Measurements from ENCODE around the gene PTPRCAP. TPM values are rescaled to one million over a fixed set of nuclear protein-coding genes. Genes with fewer than 3 reads are reported as not detected.

The PTPRCAP gene
- total RNA-seq, 1 experiment from 2014 or later, result 1.5 TPM

DNA sequence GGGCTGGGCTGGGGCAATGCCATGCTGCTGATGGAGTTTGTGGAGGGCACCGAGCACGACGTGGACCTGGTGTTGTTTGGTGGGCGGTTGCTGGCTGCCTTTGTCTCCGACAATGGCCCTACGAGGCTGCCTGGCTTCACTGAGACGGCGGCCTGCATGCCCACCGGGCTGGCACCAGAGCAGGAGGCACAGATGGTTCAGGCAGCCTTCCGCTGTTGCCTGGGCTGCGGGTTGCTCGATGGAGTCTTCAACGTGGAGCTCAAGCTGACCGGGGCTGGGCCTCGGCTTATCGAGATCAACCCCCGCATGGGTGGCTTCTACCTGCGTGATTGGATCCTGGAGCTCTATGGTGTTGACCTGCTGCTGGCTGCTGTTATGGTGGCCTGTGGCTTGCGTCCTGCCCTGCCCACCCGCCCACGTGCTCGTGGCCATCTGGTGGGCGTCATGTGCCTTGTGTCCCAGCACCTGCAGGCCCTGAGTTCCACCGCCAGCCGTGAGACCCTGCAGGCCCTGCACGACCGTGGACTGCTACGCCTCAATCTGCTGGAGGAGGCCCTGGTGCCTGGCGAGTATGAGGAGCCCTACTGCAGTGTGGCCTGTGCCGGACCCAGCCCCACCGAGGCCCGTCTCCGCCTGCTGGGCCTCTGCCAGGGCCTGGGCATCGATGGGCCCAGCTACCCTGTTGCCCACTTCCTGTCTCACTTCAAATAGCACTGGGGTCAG lies 13.4 kb downstream of the PTPRCAP start:
- no peak for DNase-seq (ENCODE audit: low spot score)

DNA sequence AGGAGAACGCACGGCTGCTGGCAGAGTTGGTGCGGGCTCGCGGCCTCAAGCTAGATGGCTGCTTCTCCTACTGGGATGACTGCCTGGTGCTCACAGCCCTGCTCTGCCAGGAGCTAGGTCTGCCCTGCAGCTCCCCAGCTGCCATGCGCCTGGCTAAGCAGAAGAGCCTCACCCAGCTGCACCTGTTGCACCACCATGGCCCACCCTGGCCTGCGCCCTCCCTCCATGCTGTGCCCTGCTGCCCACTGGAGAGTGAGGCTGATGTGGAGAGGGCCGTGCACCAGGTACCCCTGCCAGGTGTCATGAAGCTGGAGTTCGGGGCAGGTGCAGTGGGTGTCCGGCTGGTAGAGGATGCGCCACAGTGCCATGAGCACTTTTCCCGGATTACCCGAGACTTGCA lies 14.0 kb downstream of the PTPRCAP start:
- DNase-seq (ENCODE audit: low spot score), result no peak

- no peak for DNase-seq (ENCODE audit: low spot score)
These were observed 14.6 kb downstream of the PTPRCAP start for GRCh38 chr11:67422891-67423290.

GRCh38 chr11:67421430-67422031 lies 16.0 kb downstream of the PTPRCAP start:
- DNase-seq (ENCODE audit: low spot score), result no peak

DNA sequence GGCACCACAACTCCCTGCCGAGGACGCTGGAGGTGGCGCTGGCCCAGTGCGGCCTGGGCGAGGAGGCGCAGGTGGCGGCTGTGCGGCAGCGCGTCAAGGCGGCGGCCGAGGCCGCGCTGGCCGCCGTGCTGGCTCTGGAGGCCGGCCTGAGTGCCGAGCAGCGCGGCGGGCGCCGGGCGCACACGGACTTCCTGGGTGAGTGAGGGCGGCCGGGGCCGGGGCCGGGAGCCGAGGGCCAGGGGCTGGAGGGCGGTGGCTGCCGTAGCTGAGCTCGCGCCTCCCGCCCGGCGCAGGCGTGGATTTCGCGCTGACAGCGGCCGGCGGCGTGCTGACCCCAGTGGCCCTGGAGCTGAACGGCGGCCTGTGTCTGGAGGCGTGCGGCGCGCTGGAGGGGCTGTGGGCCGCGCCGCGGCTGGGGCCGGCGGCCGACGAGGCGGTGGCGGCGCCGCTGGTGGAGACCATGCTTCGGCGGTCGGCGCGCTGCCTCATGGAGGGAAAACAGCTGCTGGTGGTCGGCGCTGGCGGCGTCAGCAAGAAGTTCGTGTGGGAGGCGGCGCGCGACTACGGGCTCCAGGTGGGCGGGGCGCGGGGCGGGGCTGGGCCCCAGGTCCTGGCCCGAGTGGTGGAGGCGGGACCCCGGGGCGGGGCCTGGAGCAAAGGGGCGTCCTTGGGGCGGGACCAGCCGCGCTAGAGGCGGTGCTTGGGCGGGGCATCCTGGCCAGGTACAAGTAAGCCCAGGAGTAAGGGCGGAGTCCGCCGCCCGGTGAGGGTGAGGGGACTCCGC lies 16.6 kb downstream of the PTPRCAP start:
- peak; percentile 67 for DNase-seq (ENCODE audit: low spot score)

GRCh38 chr11:67420147-67420645 lies 17.3 kb downstream of the PTPRCAP start:
- DNase-seq (ENCODE audit: low spot score), result no peak

DNA sequence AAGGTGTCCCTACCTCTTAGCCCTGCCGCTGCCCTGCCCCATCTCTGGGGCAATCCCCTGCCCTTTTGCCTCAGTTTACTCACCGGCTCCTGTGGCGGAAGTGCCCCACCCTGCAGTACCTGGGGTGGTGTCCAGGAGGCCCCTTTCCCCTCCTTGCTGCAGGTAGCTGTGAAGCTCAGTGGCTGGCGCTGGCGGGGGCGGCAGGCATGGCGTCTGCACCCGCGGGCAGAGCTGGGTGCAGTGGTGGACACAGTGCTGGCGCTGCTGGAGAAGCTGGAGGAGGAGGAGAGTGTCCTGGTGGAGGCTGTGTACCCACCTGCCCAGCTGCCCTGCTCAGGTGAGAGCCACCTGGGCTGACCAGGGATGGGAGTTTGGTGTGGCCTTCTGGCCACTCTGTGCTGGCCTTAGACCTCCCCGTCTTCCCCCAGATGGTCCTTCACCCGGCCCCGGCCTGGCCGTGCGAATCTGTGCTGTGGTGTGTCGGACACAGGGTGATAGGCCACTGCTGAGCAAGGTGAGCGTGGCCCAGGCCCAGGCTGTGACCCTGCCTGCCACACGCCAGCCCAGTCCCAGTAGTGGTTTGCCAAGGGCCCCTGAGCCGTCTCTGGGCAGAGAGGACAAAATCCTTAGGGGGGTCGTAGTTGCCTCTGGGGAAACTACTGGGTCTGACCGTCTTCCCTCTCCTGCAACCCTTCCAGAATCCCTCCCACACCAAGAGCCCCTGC lies 18.0 kb downstream of the PTPRCAP start:
- no peak for DNase-seq (ENCODE audit: low spot score)

GRCh38 chr11:67418476-67419281 lies 18.8 kb downstream of the PTPRCAP start:
- DNase-seq (ENCODE audit: low spot score), result no peak

DNA sequence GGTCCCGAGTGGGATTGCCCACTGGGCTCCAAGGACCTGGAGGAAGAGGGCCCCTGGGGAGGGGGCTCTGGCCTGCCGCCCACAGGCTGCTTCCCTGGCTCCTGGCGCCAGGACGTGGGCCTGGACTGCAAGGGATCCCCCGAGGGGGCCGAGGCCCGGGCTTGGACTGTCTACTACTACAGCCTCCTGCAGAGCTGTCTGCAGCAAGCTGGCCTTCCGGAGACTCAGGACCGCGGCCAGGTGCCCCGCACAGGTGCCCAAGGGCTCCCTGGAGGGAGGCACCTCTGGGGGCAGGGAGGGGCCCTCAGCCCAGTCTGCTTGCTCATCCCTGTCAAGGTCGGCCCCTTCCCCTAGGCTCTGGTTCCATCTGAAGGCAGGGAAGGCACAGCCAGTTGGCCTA lies 20.1 kb downstream of the PTPRCAP start:
- DNase-seq (ENCODE audit: low spot score), result no peak

DNA sequence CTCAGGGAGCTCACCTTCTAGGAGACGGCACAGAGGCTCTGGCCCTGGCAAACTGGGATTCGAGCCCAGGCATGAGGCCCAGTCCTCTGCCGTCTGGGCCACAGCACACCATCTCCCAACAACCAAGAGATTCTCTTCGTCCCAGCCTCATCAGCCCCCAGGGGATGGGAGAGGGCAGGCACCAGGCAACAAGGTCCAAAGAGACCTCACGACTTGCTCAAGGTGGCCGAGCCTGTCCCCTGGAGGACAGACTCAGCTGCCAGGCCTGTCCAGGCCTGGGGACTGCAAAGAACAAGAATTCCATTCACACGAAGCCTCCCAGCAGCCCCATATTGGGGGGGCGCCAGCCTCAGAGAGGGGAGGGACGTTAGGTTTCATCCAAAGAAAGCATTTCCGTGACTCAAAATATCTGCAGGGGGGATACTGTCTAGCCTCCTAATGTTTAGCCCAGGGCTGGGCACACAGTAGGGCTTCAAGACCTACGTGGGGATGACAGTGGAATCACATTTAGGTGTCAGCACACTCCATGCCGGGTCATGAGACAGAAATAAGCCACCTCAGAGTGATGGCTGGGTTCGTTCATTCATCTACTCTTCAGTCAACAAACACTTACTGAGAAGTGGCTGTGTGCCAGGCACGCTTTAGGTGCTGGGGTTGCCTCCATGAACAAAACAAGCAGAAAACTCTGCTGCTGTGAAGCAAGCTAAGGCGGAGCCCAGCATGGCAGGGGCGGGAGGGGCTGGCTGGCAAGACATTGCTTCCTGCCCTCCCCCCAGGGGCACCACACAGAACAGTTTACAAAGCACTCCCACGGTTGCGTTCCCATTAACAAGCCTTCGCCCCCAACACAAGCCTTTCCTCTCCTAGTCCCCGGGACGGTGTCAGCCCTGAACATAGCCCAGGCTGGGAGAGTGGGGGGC lies 20.8 kb downstream of the PTPRCAP start:
- peak; percentile 42 for DNase-seq (ENCODE audit: low spot score)

GRCh38 chr11:67415501-67416304 lies 21.8 kb downstream of the PTPRCAP start, which contains the start of gene CARNS1:
TSS of gene CARNS1 (plus strand) at chr11:67415678. CDS start at chr11:67416200, 522 bp downstream.
- DNase-seq (ENCODE audit: low spot score), result no peak

GRCh38 chr11:67413266-67413849 lies 24.1 kb downstream of the PTPRCAP start:
- no peak for DNase-seq (ENCODE audit: low spot score)

DNA sequence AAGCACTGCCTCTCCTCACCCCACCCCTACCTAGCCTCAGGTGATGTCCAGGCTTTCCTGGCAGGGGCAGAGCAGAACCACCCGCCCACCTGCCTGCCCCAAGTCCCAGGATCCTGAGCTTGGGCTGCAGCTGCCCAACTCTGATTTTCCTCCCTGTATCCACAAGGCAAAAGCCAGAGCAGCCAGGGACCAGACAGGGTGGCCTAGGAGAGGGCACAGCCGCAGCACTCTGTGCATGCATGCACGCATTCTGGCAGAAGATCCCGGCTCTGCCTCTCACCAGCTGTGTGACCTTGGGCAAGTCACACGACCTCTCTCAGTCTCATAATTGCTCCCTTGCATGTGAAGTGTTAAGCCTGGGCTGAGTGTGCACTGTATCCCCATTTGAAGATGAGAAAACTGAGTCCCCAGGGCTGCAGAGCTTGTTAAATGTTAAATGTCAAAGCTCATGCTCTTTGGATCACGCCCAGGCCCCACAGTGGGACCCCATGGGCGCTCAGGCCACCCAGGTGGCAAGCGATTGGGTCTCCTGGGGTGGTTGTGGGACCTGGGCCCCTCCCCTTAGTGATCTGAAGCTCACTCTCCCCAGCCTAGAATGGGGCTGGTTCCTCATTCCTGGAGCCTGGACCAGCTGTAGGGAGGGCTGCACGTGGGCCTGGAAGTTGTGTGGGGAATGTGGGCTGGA lies 24.8 kb downstream of the PTPRCAP start:
- no peak for DNase-seq (ENCODE audit: low spot score)

DNA sequence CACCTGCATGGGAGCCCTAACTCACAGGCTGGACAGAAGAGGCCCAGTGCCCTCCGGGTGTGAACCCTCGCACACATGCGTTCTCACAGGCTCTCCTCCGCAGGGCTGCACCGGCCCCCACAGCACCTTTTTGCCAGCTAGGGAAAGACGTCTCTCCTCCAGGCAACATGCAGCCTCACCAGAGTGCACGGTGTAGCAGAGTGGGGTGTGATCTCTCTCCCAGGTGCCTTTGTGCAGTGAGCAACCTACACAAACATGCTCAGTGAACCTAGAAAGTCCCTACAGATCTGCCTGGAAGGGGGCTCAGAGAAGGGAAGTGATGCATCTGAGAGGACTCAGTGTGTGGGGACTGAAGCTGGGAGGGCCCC lies 25.7 kb downstream of the PTPRCAP start:
- no peak for DNase-seq (ENCODE audit: low spot score)

GRCh38 chr11:67410984-67411784 lies 26.3 kb downstream of the PTPRCAP start:
- no peak for DNase-seq (ENCODE audit: low spot score)

- no peak for DNase-seq (ENCODE audit: low spot score)
These were observed 27.1 kb downstream of the PTPRCAP start for GRCh38 chr11:67410369-67410831.

GRCh38 chr11:67409781-67410368 lies 27.6 kb downstream of the PTPRCAP start:
- no peak for DNase-seq (ENCODE audit: low spot score)

Data from A172 (cell line).